Fibroblast of the conjunctiva (primary cell): ENCODE results near the gene CENPW.
A peak's percentile ranks its signal among the peaks of the same experiment; 100 is the strongest.

Experiments
- DNase-seq: peaks from one replicate; pipeline ENCODE4 v3.0.0-alpha.2; 2010; ENCODE audit warnings: low read depth

The CENPW gene

DNA sequence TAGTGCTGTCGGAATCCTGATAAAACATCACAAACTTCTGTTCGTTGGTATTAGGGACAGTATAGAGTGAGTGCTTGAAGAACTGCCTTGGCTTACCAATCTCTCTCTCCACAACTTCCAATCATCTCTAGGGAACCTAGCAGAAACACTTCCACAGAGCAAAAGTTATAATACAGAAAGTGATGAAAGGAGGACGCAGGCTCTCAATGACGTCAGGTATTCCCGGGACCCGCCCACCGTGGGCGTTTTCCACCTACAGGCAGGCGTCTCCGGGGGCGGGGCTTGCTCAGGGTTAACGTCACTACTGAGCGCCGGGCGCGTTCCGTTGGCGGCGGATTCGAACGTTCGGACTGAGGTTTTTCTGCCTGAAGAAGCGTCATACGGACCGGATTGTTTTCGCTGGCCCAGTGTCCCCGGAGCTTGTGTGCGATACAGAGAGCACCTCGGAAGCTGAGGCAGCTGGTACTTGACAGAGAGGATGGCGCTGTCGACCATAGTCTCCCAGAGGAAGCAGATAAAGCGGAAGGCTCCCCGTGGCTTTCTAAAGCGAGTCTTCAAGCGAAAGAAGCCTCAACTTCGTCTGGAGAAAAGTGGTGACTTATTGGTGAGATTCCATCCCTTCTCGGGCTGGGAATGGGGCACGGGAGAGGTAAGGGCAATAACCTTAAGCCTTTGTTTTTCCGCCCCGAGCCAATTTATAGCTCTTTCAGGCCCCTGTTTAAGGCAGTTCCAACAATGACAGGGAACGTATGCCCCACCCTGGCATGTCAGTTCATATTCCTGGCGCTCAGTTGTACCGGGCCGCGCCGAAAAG is at the start of gene CENPW:
Gene CENPW, plus strand, starts transcription at position 320 of the 814 bp plus-strand sequence. Its CDS starts 159 bp downstream, at position 479.
- DNase-seq, result peak; percentile 84

DNA sequence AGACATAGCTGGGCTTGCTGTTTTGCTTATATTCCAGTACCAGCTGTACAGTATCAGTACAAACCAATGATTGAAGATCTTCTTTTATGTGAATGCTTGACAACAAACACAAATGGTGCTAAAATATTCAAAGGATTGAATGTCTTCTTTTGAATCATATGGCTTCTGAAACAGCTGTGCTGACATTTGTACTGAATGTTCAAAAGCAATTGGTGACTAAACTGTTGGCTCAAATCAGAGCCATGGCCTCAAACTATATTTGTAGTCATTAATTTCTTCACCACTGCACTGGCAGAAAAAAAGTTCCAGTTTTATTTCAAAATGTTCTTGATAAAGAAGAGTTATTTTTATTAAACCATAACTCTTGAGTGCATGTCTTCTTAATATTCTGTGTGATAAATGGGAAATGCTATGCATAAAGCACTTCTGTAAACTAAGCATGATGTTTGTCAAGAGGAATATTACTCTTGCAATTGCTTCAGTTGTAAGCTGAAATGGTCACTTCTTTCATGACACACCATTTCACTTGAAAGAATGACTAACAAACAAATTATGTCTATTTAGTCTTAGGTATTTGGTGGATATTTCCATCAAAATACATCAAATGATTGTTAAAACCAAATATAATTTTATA is 45.9 kb upstream of the CENPW start:
- no peak for DNase-seq

DNA sequence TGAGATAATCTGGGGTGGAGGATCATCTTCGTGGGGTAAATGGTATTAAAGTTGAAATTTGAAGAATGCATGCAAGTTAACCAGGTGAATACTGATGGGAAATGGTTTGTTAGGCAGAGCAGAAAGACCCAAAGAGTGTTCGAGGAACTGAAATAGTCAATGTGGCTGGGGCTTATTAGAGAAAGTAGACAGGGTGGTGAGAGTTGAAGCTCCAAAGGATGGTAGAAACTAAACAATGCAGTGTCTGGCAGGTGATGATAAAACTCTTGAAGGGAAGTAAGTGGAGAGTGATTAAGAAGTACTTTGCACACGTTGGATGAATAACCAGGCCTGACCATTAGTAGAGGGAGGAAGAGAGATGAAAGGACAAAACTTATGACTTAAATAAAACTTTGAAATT is 39.8 kb upstream of the CENPW start:
- no peak for DNase-seq

DNA sequence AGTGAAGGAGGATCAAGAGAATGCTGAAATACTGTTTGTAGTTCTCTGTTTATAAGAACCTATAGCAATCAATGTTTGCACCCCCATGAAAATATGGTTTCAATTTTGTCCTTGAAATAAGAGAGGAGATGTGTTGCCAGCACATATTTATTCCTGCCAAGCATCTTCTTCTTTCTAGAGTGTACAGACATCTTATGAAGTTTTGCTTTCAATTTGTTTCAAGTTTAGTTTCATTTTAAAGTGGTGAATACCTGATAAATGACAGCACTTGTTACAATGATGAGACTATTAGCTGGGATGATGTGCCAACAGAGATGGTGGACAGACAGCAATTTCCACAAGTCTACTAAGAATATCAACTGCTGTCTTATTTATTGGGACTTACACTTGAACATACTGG is 39.2 kb upstream of the CENPW start:
- no peak for DNase-seq

DNA sequence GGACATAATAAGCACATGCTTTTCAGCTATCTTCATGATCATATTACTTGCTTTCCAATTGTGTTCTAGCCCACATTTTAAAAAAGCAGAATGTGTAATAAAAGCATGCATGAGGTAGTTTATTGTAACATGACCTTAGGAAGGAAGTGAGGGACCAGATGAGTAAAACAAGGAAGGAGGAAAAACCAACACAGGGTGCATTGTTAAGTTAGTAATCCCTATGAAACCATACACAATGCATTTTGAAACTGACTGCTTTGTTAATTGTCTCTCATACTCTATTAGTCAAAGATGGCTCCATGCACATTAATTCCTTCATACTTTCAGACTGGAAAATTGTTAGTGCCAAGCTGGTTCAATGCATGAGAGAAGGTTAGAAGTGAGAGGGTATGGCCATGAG is 37.7 kb upstream of the CENPW start:
- no peak for DNase-seq

DNA sequence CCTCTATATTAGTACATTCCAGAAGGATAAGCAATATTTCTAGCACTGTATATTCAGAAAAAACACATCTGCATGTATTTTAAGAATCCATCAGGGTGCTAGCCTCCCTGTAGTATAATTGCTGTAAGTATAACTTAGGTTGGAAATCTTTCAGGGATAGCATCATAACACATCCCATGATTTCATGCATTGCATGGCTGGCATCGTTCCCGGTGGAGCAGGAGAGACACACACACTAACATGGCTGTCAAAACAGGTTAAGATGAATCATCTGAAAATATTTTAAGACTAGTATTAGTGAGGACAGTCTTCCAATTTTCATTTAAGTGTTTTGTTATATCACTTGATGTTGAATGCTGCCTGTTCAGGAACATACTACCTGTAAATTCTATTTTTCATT is 32.1 kb upstream of the CENPW start:
- peak; percentile 47 for DNase-seq

DNA sequence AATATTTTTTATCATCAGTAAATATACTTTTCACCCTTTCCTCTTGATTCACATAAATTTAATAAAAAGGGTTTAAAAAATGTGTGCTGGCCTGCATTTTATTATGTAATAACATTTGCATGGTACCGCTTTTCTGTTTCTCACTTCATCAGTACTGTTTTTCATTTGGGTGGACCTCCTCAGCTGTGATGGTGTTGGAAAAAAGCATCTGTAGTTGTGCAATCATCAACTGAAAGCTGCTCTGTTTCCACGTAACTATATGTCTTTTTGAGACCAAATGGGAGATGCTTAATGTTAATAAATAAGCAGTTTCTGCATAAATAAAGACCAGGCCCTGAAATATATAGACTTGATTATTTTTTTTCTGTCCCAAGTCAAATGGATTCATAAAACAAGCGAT is 31.6 kb upstream of the CENPW start:
- DNase-seq, result no peak

DNA sequence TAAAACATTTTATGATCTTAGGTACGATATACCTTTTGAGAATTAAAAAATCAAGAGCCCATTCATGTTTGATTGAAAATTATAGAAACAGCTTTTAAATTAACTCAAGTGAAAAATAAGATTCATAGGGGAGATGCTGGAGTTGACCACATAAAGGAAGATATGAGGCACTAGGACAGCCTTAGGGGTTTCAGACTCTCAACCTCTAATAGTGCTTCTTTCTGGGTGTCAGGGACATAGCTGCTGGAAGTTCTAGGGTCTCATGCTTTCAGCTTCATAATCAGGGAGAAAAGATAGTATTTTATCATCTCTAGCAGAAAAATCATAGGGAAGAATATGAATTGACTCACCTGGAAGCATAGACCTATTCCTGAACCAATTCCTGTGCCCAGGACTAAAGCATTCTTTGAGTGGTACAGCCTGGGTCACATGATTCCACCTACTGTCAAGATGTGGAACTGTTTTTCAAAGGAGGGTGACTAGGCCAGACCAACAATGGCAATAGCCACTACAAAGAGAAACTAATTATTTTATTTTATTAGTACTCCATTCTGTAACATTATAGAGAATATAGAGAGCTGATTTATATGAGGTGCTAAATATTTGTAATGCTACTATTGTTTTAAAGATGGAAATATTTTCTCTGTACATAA is 27.8 kb upstream of the CENPW start:
- no peak for DNase-seq

DNA sequence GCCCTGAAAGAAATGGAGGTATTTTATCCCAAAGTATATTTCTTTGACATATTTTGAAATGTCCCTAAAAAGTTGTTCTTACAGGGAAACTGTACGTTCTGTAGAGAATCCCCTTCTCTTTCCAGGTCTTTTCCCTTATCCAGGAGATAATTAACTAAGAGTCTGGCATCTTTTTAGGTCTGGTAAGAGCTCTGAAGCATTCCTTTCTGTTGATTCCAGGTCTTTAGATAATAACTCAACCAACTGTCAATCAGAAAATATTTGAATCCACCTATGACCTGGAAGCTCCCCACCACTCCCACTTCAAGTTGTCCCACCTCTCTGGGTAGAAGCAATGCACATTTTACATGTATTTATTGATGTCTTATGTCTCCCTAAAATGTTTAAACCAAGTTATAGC is 26.0 kb upstream of the CENPW start:
- DNase-seq, result no peak

DNA sequence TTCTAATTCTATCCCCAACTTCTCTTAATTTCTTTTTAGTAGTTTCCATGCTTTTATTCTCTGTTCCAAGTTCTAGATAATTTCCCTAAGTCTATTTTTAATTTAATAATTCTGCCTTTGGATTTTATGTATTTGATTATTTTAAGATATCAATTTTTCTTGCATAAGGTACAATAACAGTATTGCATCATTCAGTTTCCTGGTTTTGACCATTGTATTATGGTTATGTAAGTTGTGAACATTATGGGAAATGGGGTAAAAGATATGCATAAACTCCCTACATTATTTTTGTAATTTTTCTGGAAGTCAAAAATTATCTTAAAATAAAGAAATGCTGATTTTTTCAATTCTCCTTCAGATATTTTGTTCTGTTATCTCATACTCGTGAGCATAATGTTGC is 21.1 kb upstream of the CENPW start:
- no peak for DNase-seq

DNA sequence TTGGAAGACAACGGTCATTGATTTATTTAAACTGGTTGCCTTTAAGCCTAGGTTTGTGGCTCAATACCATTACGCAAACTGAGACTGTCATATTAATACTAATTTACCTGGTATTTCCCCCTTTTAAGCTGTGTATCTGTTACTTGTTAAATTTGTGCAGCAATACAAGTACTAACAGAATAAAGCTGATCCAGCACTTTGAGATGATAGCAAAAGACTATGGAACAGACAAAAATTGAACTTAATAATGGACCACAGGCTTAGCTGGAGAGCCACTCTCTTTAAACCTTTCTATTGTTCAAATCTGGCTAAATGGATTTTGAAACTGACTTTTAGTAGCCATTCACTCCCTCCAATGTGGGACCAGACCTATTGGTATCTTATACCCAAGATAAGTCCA is 6.2 kb upstream of the CENPW start:
- DNase-seq, result no peak

DNA sequence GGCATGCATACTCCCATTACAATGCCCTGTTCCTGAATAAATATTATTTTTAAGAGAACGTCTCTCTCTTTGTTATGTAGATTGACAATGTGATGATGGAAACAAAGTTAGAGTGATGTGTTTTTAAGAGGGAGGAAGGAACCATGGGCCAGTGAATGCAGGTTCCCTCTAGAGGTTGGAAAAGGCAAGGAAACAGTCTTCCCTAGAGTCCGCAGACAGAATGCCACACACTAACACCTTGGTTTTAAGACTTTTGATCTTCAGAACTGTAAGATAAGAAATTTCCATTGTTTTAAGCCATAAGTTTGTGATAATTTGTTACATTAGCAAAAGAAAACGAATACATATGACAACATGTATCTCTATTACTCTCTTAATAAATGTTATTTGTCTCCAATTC is 4.7 kb upstream of the CENPW start:
- DNase-seq, result no peak

DNA sequence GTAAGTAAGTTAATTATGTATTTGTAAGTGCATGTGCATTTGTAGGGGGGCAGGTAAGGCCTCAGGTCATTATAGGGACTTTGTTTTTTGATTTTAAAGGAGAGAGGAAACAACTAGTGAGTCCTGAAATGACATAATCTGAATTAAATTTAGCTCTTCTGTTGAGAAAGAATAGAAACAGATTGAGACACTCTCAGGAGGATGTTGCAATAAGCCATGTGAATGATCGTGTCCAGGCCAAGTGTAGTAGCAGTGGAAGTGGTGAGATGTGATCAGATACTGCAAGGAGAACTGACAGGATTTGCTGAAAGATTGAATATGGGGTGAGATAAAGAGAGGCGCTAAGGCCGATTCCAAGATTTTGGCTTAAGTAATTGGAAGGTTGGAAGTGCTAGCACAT is 2.6 kb upstream of the CENPW start:
- DNase-seq, result peak; percentile 51

DNA sequence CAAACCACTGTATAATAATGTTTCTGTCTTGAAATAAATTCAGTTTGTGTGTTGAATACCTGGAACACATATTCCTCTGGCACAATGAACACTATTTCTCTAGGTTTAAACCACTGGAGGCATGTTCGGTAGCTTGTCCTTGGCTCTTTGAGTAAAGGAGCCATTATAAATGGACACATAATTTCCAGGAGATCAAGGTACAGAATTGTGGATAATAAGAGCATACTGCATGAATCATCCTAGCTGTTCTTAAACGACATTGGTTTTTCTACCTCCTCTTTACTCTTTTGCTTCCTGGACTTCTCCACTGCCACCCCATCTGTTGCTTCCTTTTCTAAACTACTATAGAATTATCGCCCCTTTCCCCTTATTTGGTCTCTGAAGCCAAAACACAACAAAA is 1.2 kb downstream of the CENPW start:
- no peak for DNase-seq

DNA sequence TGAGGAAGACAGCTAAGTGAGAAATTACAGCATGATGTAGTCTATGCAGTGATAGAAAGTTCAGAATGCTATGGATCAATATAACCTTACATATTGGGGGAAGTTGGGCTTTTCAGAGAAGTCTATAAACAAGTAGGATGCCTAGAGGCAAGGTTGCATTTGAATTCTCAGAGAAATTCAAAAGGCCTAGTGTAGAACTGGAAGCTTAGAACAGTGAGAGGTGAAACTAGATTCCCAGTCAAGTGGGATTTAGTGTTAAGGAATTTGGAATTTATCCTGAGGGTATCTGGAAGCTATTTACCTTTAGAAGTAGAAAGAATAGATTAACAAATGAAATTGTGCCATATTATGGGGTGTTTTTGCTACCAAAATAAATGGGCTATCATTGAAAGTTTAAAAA is 4.3 kb downstream of the CENPW start:
- DNase-seq, result no peak

DNA sequence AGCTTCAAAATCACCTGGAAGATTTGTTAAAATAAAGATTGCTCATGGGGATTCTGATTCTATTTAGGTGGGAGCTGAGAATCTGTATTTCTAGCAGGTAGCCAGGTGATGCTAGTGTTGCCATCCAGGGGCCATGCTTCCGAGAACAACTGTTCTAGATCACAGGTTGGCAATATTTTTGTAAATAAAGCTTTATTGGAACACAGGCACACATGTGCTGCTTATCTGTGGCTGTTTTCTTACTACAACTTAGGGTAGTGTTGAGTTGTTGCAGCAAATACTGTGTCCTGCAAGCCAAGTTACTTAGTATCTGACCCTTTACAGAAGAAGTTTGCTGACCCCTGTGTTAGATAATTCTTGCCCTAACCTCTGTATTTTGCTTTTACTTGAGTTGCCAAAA is 12.0 kb downstream of the CENPW start:
- DNase-seq, result no peak

DNA sequence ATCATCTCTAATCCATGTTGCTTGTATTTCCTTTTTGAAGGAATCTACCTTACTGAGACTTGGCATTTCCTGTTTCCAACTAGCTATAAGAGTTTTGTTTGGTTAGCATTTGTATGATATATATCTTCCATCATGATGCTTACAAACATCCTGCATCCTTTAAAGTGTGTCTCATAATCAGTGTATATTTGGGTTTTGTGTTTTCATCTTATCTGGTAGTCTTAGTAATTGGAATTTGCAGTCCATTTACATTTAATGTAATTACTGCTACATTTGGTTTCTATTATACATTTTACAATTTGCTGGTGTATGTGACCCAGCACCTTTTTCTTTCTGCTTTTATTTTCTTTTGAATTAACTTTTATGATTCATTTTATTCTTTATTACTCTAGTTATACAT is 12.6 kb downstream of the CENPW start:
- no peak for DNase-seq

DNA sequence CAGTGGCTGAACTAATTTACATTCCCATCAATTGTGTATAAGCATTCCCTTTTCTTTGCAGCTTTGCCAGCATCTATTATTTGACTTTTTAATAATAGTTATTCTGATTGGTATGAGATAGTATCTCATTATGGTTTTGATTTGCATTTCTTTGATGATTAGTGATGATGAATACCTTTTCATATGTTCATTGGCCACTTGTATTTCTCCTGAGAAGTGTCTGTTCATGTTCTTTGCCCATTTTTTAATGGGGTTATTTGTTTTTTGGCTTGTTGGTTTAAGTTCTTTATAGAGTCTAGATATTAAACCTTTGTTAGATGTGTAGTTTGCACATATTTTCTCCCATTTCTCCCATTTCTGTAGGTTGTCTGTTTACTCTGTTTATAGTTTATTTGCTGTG is 16.6 kb downstream of the CENPW start:
- DNase-seq, result no peak

DNA sequence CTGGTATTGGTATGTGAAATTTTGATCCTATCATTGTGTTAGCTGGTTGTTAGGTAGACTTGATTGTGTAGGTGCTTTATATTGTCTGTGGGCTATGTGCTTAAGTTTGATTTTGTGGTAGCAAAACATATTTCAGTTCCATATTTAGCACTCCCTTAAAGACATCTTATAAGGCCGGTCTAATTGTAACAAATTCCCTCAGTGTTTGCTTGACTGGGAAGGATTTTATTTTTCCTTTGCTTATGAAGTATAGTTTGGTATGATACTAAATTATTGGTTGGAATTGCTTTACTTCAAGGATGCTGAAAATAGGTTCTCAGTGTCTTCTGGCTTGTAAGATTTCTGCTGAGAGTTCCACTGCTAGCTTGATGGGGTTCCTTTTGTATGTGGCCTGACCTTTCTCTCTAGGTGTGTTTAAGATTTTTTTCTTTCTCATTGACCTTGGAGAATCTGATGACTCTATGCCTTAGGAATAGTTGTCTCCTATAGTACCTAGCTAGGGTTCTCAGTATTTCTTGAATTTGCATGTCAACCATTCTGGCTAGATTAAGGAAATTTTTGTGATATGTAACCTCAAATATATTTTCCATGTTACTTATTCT is 20.1 kb downstream of the CENPW start:
- no peak for DNase-seq

DNA sequence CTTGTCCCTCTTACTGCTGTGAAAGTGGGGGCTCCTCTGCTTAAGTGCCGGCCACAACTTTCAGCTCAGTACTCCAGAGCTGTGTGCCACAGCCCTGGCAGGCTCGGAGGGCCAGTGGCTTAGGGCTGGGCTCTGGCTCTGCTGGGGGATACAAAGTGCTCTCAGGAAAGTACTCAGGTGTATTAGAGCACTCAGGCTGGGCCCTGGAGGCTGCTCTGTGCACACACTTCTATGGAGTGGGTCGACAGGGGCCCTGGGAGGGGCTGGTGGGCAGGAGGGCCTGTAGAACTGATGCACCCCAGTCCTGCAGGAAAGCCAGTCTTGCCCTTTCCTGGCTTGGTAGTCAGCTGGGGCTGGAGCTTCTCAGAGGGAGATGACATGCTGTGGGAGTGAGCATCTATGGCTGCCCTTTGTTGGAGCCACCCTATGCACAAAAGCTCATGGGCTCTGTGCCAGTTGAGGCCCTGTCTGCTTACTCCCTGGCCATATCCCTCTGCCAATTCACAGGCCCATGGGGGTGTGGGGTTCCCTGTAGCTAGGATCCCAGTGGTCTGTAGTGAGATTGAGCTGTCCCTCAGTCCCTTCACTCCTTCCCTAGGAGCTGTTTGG is 22.0 kb downstream of the CENPW start:
- no peak for DNase-seq

DNA sequence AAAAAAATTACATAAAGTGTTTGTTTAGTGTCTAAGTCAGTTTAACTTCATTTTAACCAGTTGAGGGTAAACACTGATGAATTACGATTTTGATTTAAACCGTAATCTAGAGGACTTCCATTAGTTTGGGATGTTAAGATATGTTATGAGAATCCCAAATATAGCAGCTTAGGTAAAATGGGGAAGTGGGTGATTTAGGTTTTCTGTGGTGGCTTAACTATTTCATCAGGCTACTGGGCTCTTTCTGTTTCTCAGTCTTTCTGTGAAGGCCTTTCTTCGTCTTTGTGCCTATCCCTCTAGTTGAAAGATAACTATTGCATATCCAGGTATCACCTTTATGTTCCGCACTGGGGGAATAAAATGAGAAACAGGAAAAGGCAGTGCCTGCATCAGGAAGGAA is 27.9 kb downstream of the CENPW start:
- no peak for DNase-seq

DNA sequence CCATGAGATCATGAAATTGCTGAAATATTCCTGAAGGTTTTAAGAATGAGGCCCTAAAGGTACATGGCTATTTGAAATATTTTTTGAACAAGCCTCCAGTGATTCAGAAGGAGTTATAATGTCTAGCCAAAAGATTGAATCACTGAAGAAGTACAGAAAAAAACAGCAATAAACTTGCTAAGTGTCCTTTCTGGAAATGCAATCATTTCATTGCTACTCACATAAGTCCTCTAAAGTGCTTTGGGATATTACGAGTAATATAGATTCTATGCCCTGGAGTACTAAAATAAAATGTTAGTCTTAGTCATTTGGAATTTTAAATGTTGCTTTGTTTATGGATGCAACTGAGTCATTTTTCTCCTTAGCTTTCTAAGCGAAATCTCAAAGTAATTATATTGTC is 32.7 kb downstream of the CENPW start:
- no peak for DNase-seq

DNA sequence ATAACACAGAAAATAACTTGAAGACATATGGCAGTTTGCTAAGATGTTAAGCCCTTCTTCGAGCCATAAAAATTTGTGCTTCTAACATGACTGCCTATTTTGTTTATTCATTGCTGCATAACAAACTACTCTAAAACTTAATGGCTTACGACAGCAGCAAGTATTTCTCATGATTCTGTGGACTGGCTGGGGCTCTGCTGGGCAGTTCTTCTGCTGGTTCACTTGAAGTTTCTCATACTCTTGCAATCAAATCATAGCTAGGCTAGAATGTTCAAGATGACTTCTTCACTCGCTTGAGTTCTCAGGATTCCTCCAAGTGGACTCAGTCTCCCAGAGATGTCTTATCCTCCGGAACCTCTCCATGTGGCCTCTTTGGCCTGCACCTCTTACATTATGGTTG is 33.4 kb downstream of the CENPW start:
- no peak for DNase-seq
